CD4-positive, alpha-beta T cell treated with Interleukin-17A for 1 hour (primary cell): ENCODE data around the gene CAPN7.

Experiments used
- DNase-seq: peaks from one replicate; pipeline ENCODE4 v3.0.0-alpha.2; 2020

CAPN7 gene

GRCh38 chr3:15204005-15204404 lies 2.0 kb upstream of the CAPN7 start:
- no peak for DNase-seq

GRCh38 chr3:15205482-15205933 lies 538 bp upstream of the CAPN7 start:
- DNase-seq = no peak

- peak; percentile 39 for DNase-seq
Measured at GRCh38 chr3:15206662-15207576, 873 bp downstream of the CAPN7 start.

GRCh38 chr3:15207836-15208504 lies 1.9 kb downstream of the CAPN7 start:
- no peak for DNase-seq

GRCh38 chr3:15211937-15212336 lies 5.9 kb downstream of the CAPN7 start:
- DNase-seq = no peak

GRCh38 chr3:15214758-15215157 lies 8.7 kb downstream of the CAPN7 start:
- no peak for DNase-seq

- DNase-seq = no peak
Measured at GRCh38 chr3:15215996-15216395, 9.9 kb downstream of the CAPN7 start.

- DNase-seq = no peak
Measured at GRCh38 chr3:15216501-15216900, 10.5 kb downstream of the CAPN7 start.

- peak; percentile 8 for DNase-seq
Measured at GRCh38 chr3:15217011-15217671, 11.1 kb downstream of the CAPN7 start.

- no peak for DNase-seq
Measured at GRCh38 chr3:15217841-15218267, 11.8 kb downstream of the CAPN7 start.

- DNase-seq = no peak
Measured at GRCh38 chr3:15218689-15219088, 12.6 kb downstream of the CAPN7 start.

GRCh38 chr3:15220056-15220455 lies 14.0 kb downstream of the CAPN7 start:
- DNase-seq = no peak

GRCh38 chr3:15220661-15221060 lies 14.6 kb downstream of the CAPN7 start:
- DNase-seq = no peak

- no peak for DNase-seq
Measured at GRCh38 chr3:15221574-15222217, 15.7 kb downstream of the CAPN7 start.

- DNase-seq = no peak
Measured at GRCh38 chr3:15223685-15224572, 17.9 kb downstream of the CAPN7 start.

- DNase-seq = no peak
Measured at GRCh38 chr3:15228147-15228546, 22.1 kb downstream of the CAPN7 start.

GRCh38 chr3:15229262-15229661 lies 23.2 kb downstream of the CAPN7 start:
- DNase-seq = no peak

- peak; percentile 67 for DNase-seq
Measured at GRCh38 chr3:15241341-15241740, 35.3 kb downstream of the CAPN7 start.

- no peak for DNase-seq
Measured at GRCh38 chr3:15243822-15244482, 37.9 kb downstream of the CAPN7 start.

GRCh38 chr3:15246186-15246585 lies 40.1 kb downstream of the CAPN7 start:
- no peak for DNase-seq

- no peak for DNase-seq
Measured at GRCh38 chr3:15253023-15253697, 47.1 kb downstream of the CAPN7 start.
